ENCODE data around the gene LPO.

DNA sequence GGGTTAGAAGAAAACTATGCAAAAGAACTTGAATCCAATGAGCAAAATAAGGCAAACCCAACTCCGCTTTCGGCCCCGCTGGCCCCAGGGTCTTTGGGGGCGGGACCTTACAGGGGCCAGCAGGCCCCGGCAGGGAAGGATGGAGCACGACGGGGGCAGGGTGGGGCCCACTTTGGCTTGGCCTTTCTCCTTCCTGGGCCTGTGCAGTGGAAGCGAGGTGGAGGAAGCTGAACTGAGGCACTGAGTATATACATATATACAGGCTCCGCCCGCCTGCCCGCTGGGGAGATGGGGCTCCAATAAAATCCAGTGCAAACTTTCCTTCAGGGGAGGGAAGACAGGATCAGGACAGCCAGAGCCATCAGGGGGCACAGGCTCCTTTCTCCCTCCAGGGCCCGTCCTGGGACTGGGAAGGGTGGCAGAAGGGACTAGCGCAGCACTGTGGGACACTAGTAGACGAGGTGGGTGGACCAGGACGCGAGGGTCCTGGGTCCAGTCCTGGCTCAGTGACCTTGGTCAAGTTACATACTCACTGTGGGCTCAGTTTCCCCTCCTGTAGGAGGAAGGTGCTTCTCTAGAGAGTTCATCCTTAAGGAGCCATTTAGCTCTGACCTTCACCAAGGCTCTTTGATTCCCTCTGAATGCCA lies 63.2 kb downstream of the LPO start:
- TF ChIP-seq CTCF (IDR thresholded peaks at IDR 0.05; ENCODE audit: borderline replicate concordance, extremely low read depth, low read length, poor library complexity, severe bottlenecking) (no peak), EZH2 (IDR thresholded peaks at IDR 0.05; ENCODE audit: borderline replicate concordance, low read depth, low read length, severe bottlenecking) (no peak)
